GM04503 (cell line): ENCODE results near the gene LIME1.

Experiments
- DNase-seq: peaks from one replicate; pipeline ENCODE4 v3.0.0-alpha.2; 2012; ENCODE audit warnings: low read depth

Gene LIME1

GRCh38 chr20:63697357-63697867, 39.1 kb upstream of the LIME1 start:
- no peak for DNase-seq

- DNase-seq: no peak
These were observed 38.5 kb upstream of the LIME1 start for GRCh38 chr20:63697868-63698545.

GRCh38 chr20:63698739-63699465, 37.6 kb upstream of the LIME1 start:
- DNase-seq: peak; percentile 33

GRCh38 chr20:63699466-63700198, 36.8 kb upstream of the LIME1 start:
- DNase-seq: no peak

- no peak for DNase-seq
These were observed 36.0 kb upstream of the LIME1 start for GRCh38 chr20:63700199-63701050.

GRCh38 chr20:63701051-63701328, 35.5 kb upstream of the LIME1 start:
- no peak for DNase-seq

GRCh38 chr20:63701329-63702035, 35.0 kb upstream of the LIME1 start:
- DNase-seq: no peak

- DNase-seq: no peak
These were observed 34.3 kb upstream of the LIME1 start for GRCh38 chr20:63702036-63702665.

GRCh38 chr20:63702751-63703470, 33.6 kb upstream of the LIME1 start:
- DNase-seq: no peak

GRCh38 chr20:63703471-63703975, 32.9 kb upstream of the LIME1 start:
- no peak for DNase-seq

- DNase-seq: no peak
These were observed 32.3 kb upstream of the LIME1 start for GRCh38 chr20:63703976-63704748.

- DNase-seq: no peak
These were observed 31.7 kb upstream of the LIME1 start for GRCh38 chr20:63704749-63705117.

GRCh38 chr20:63705232-63706026, 31.0 kb upstream of the LIME1 start:
- DNase-seq: no peak

GRCh38 chr20:63706027-63706695, 30.3 kb upstream of the LIME1 start:
- DNase-seq: no peak

- no peak for DNase-seq
These were observed 29.5 kb upstream of the LIME1 start for GRCh38 chr20:63706852-63707557.

GRCh38 chr20:63707558-63708300, 28.7 kb upstream of the LIME1 start, which contains the start of the genes ARFRP1 and ZGPAT:
Gene ARFRP1, minus strand, starts transcription at chr20:63707976. Its CDS starts 885 bp downstream, at chr20:63707091.
Gene ZGPAT, plus strand, starts transcription at chr20:63708039. Its CDS starts 542 bp downstream, at chr20:63708581.
- DNase-seq: peak; percentile 28
